ENCODE measurements around the gene MX2. TPM values are rescaled to one million over a fixed set of nuclear protein-coding genes. Genes with fewer than 3 reads are reported as not detected.

The MX2 gene
- polyA plus RNA-seq, 3 donors, result 2.4 to 13.8 (median 12.6) TPM

DNA sequence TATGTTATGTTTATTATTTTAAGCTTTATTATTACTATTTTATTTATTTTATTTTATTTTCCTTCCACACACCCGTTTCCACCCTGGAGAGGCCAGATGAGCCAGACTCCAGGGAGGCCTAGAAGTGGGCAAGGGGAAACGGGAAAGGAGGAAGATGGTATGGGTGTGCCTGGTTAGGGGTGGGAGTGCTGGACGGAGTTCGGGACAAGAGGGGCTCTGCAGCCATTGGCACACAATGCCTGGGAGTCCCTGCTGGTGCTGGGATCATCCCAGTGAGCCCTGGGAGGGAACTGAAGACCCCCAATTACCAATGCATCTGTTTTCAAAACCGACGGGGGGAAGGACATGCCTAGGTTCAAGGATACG lies 63.7 kb downstream of the MX2 start:
- 48 to 54% (median 50%) methylated on average over 7 of the region's 7 CpGs for WGBS, 3 donors
- no peak overlapping the region for H3K27ac ChIP-seq (ENCODE audit: low read depth, low read length)

DNA sequence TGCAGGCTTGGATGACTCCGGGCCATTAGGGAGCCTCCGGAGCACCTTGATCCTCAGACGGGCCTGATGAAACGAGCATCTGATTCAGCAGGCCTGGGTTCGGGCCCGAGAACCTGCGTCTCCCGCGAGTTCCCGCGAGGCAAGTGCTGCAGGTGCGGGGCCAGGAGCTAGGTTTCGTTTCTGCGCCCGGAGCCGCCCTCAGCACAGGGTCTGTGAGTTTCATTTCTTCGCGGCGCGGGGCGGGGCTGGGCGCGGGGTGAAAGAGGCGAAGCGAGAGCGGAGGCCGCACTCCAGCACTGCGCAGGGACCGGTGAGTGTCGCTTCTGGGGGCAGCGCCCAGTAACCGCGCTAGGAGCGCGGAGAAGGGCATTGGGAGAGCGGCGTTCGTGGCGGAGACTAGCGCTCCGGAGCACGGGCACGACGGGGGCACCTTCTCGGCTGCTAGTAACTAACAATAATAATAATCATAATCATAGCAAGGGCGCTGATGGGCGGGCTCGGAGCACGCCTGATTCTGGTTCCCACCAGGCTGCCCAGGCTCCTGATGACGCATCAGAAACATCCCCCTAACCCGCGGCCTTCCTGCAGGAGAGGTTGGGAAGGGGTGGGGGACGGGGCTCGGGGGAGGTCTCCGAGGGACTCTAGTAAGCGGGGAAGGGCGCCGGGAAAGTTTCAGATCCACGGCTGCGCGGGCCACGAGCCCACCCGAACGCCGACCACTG lies 64.3 kb downstream of the MX2 start, which contains the start of gene MX1:
MX1 (plus strand) TSS at position 286 of the 722 bp plus-strand sequence. CDS start 5,832 bp downstream, outside the sequence.
- WGBS, 3 donors, result 1% methylated on average over 63 to 65 of the region's 65 CpGs
- H3K27ac ChIP-seq (ENCODE audit: low read depth, low read length), result no peak within 1 kb of the TSS

DNA sequence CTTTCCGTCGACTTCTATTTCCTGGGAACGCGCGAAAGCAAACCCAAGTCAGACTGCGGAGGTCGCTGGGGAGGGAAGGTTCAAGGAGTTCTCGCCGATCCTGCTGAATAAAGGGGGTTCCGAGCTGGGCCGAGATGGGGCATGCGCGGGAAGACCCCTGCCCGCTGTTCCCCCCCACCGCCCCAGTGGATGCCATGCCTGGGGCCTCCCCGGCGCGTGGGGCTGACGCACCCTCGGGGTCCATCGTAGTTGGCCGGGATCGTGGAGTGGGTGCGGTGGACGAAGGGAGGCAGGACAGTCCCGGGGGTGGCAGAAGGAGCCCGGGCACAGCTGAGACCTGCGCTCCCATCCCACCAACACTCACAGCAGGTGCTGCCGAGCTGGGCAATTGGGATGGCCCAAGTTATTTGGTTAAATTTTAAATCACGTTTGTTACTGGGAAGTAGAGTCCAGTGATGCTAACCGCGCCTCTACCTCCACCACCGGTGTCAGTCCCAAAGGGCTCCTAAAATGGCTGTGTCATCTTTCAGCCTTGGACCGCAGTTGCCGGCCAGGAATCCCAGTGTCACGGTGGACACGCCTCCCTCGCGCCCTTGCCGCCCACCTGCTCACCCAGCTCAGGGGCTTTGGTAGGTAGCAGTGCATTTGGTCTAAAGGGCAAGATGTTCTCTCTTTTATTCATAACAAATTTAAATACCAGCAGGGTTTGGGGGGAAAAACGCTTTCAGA lies 65.0 kb downstream of the MX2 start:
- 17 to 25% (median 23%) methylated on average over 38 to 41 of the region's 41 CpGs for WGBS, 3 donors
- no peak overlapping the region for H3K27ac ChIP-seq (ENCODE audit: low read depth, low read length)

DNA sequence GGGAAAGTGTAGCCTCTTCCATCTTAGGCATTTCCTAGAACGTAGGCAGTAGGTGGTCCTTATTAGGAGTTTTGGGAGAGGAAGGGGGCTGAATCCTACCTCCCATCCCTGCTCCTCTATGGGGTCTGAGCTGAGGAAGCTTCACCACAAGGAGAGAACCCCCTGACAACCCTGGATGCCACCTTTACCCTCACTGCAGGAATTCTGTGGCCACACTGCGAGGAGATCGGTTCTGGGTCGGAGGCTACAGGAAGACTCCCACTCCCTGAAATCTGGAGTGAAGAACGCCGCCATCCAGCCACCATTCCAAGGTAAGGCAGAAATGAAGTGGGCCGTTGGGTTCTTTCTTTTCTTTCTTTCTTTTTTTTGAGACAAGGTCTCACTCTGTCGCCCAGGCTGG lies 65.7 kb downstream of the MX2 start:
- 92 to 96% (median 93%) methylated on average over 8 of the region's 8 CpGs for WGBS, 3 donors
- H3K27ac ChIP-seq (ENCODE audit: low read depth, low read length), result no peak overlapping the region

DNA sequence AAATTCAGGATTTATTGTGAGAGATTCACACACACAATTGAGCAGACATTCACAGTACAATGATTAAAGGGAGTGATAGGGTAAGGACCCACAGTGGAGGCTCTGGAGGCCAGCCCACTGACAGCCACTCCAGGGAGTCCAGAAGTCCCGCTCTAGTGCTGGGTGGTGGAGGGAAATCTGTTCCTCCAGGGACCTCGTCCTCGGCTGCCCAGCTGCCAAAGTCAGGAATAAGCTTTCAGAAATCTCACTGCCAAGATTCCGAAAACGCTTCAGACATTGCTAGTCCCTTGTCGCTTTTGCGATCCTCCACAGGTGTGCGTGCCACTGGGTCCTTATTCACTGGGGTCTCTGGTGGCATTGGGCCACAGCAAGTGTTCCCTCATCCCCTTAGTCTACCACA lies 66.5 kb downstream of the MX2 start:
- WGBS, 3 donors, result 94 to 96% (median 94%) methylated on average over 8 of the region's 8 CpGs

DNA sequence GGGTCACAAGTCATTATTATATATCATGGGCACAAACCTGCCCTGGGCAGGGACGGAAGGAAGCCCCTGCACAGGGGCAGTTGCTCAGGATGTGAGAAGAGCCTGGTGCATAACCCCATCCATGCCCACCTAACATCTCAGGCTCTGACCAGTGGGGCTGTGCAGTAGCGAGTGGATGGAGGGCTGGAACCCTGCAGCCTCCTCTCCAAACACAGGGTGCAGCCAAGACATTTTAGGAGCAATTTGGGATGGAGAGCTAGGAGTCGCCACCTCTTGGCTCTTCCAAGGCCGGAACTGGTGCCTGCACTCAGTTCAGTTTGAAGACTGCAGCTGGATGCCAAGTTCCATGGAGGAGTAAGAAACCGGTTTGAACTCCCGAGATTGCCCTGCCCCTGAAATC lies 67.0 kb downstream of the MX2 start:
- H3K27ac ChIP-seq (ENCODE audit: low read depth, low read length), result no peak overlapping the region
- 84 to 90% (median 88%) methylated on average over 6 of the region's 6 CpGs for WGBS, 3 donors

More for the DNA sequence above, 66.5 kb downstream of the MX2 start:
- no peak overlapping the region for H3K27ac ChIP-seq (ENCODE audit: low read depth, low read length)

DNA sequence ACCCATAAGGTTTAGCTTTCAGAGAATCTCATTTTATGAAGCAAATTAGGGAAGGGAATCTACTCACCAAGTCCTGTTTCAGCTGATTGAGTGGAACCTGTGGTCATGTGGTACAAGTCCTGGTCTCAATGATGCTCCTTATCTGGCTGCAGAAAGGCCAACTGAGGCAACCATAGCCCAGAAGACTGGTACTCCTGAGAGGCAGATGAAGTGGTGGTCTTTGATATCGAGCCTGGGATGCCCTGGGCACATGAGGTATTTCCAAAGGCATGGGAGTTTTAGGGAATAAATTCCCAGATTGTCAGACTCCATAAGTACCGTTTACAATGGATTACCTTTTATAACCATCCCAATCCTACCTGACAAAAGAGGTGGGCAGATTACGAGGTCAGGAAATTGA lies 67.5 kb downstream of the MX2 start:
- no peak overlapping the region for H3K27ac ChIP-seq (ENCODE audit: low read depth, low read length)
- 94 to 95% (median 95%) methylated on average over 3 of the region's 3 CpGs for WGBS, 3 donors

DNA sequence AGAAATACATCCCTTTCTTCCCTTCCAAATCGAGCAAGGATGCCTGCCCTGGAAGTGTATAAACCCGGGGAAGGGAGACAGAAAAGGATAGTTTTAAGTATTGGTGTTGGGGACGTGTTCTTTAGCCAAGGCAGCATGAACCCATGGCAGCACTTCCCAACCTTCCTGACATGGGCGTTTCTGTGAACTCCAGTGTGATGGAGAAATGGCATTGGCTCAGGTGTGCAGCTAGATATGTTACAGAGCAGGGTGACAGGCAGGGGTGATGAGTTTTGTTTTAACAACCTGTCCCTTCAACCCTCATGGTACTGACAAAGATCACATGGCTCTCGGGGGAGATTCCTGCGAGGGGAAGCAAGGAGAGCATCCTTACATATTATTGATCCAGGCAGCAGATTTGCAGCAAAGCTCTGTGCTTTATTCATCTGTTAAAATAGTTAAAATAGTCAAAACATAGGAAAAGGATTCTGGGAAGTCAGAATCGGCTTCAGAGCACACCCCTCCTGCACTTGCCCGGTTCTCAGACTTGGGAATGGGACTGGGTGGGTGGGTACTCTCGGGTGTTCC lies 68.2 kb downstream of the MX2 start:
- H3K27ac ChIP-seq (ENCODE audit: low read depth, low read length), result no peak overlapping the region
- WGBS, 3 donors, result 75 to 87% (median 80%) methylated on average over 9 of the region's 9 CpGs

DNA sequence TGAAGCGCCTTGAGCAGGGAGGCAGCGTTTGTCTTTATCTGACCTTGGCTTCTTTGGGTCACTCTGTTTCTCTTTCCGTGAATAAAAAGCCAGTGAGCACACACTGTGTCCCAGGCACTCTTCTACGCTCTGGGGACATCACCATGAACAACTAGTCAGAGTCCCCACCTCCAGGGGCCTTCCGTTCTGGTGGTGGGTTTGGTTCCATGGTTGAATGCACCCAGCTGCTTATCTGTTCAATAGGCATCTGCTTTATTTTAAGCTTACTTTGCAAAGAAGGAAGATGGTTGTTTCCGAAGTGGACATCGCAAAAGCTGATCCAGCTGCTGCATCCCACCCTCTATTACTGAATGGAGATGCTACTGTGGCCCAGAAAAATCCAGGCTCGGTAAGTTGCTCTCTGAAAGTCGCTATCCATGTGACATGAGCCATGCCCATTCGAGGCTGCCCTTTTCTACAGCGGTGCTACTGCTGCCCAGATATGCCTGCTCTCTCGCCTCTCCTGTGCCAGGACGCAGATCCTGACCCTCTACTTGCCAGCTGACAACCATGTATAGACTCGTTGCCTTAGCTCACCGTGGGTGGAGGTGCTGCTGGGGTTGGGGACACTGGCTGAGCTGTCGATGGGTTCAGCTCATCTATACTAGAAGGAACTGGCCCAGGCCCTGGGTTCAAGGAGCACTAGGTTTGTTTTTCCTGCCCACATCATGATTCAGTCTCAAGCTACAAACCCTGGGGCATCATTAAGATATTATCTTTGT lies 70.1 kb downstream of the MX2 start:
- WGBS, 3 donors, result 84 to 93% (median 92%) methylated on average over 16 of the region's 16 CpGs

DNA sequence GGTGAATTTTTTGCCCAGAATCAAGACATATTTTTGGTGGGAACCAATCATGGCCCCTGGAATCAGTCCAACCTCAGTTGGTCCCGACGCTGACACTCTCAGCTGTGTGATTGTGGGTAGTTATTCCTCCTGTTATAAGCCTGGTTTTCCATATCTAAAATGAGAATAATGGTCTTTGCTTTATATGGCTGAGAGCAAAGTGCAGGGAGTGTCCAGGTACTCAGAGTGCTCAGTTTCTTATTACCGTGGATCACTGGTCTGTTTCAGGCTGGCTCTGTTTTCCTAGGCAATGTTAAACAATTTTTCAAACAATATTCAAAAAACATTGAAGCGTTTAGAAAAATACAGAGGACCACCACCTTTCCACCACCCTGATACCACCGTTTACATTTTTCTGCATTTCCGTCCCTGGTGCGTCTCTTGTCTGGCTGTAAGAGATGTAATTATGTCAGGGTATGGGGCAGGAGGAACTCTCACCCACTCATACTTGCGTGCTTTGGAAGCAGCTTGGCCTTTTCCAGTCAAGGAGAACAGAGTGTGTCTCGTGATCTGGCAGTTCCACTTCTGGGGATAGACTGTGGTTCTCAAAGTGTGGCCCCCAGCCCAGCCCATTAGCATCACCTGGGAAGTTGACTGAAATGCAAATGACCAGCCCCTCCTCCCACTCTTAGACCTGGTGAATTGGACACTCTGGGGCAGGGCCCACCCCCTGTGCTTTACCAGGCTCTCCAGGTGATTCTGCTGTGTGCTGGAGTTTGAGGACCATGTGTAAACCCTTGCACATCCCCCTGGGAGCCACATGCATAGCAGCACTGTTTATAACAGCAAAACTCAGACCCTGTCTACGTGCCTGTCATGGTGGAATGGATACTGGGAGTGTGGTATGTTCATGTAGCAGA lies 71.0 kb downstream of the MX2 start:
- WGBS, 3 donors, result 77 to 95% (median 94%) methylated on average over 10 of the region's 10 CpGs
- H3K27ac ChIP-seq (ENCODE audit: low read depth, low read length), result no peak overlapping the region

More for the DNA sequence above, 70.1 kb downstream of the MX2 start:
- no peak overlapping the region for H3K27ac ChIP-seq (ENCODE audit: low read depth, low read length)

DNA sequence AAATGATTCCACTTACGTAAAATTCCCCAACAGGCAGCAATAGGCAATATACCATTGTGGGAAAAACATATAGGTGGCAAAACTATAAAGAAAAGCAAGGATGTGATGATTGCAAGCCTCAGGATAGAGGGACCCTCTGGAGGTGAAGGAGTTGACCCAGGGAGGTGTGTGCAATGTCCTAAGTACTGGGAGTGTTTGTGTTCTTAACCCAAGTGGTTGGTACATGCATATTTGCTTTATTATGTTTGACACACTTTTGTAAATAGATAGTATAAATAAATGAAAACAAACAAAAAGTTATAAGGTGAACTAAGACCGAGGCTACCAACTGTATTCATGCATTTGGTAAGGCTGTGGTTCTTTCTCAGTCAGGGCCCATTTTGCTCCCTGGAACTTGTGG lies 71.7 kb downstream of the MX2 start:
- H3K27ac ChIP-seq (ENCODE audit: low read depth, low read length), result no peak overlapping the region
- WGBS, 3 donors, result 82 to 98% (median 94%) methylated on average over 2 of the region's 2 CpGs

DNA sequence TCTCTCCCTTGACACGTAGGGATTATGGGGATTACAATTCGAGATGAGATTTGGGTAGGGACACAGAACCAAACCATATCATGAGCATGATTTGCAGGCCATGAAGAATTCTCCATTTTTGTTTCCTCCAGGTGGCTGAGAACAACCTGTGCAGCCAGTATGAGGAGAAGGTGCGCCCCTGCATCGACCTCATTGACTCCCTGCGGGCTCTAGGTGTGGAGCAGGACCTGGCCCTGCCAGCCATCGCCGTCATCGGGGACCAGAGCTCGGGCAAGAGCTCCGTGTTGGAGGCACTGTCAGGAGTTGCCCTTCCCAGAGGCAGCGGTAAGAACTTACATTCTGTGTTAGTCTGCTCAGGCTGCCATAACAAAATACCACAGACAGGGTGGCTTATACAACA lies 73.9 kb downstream of the MX2 start:
- no peak overlapping the region for H3K27ac ChIP-seq (ENCODE audit: low read depth, low read length)

DNA sequence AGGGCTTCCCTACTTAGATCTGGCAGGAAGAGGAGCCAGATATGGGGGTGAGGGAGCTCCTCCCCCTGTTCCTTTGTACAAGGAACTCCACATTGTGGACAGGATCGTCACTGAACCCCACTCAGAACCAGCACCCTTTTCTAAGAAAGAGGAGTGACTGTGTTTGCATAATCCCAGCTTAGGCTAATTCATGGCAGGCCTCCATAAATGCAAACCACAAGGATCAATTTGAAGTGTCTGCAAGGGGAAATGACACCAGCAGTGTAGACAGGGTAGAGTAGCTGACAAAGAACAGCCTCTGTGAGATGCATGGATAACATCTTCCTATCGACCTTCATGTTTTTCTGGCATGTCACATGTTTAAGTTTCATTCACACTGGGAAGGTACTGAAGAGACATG lies 75.9 kb downstream of the MX2 start:
- H3K27ac ChIP-seq (ENCODE audit: low read depth, low read length), result no peak overlapping the region
- 49 to 74% (median 66%) methylated on average over 2 of the region's 2 CpGs for WGBS, 3 donors

More for the DNA sequence above, 73.9 kb downstream of the MX2 start:
- 95 to 97% (median 96%) methylated on average over 11 of the region's 11 CpGs for WGBS, 3 donors

DNA sequence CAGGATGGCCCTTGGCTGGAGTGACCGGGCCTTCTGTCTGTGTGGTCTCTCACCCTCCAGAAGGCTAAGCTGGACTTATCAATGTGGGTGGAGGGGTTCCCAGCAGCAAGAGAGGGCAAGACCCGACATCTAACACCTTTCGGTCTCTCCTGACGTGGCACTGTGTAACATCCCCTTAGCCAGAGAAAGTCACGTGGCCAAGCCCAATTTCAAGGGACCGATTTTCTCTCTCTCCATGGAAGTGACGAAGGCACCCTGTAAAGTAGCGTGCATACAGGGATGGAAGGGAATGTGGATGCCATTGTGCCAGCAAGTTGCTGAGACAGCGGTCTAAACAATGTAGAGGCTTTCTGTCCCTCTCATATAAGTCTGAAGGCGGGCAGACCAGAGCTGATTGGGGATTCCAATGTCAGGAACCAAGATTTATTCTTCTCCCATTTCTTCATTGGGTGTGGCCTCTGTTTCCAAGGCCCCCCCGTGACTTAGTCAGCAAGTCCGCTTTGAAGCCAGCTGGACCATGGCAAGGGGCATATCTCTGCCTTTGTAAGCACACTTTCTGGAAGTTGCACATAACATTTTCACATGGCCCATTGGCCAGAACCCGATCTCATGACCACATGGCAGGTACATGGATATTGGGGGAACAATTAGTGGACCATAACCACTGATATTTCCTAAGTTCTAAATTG lies 76.7 kb downstream of the MX2 start:
- WGBS, 3 donors, result 86 to 94% (median 86%) methylated on average over 13 of the region's 13 CpGs
- H3K27ac ChIP-seq (ENCODE audit: low read depth, low read length), result no peak overlapping the region

DNA sequence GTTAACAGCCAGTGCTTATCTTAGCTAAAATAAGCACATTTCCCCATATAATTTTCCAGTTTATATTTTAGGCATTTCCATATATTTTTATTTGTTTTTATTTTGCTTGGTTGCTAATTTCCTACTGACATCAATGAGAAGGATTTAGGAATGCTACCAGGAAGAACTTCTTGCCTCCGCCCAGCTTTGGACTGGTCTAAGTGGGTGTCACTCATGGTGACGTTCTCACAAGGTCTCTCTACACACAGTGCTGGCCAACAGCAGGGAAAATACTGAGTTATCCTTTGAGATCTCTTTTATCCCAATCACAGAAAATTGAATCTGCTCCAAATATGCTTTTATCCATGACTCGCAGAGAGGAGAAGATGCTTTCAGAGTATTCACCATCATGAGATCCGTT lies 77.4 kb downstream of the MX2 start:
- WGBS, 3 donors, result 61 to 84% (median 62%) methylated on average over 4 of the region's 4 CpGs
- H3K27ac ChIP-seq (ENCODE audit: low read depth, low read length), result no peak overlapping the region

DNA sequence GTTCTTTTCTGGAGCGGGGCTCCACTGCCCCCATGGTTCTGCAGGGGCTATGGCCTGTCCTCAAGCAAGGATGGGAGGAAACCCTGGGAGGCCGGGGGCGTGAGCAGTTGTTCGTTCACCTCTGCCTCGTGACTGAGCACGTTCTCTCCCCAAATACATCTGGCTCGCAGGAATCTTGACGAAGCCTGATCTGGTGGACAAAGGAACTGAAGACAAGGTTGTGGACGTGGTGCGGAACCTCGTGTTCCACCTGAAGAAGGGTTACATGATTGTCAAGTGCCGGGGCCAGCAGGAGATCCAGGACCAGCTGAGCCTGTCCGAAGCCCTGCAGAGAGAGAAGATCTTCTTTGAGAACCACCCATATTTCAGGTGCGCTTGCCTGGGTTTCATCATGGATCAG lies 79.7 kb downstream of the MX2 start:
- no peak overlapping the region for H3K27ac ChIP-seq (ENCODE audit: low read depth, low read length)
- 94 to 96% (median 94%) methylated on average over 14 of the region's 14 CpGs for WGBS, 3 donors

DNA sequence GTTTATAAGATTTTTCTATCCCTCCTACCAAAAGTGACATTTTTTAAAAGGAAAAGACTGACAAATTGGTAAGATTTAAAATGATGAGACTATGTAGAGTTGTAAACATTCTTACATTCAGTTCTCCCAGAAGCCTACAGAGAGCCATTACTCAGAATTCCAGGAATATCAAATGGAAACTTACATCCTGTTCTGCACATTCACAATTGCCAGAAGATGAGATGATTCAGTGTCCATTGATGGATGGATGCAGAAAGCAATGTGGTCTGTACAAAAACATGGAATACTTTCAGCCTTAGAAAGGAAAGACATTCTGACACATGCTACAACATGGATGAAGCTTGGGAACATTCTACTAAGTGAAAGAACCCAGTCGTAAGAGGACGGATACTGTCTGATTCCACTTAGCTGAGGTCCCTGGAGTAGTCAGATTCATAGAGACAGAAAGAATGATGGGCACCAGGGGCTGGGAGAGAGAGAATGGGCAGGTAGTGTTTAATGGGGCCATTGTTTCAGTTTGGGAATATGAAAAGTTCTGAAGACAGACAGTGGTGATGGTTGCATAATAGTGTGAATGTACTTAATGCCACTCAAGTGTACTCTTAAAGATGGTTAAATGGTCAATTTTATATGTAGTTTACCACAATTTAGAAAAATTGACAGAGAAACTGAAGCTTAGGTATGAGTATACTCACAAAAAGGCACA lies 80.8 kb downstream of the MX2 start:
- WGBS, 3 donors, result 89 to 91% (median 90%) methylated on average over 2 of the region's 2 CpGs
- no peak overlapping the region for H3K27ac ChIP-seq (ENCODE audit: low read depth, low read length)
